Activated naive CD8-positive, alpha-beta T cell treated with anti-CD3 and anti-CD28 coated beads, Interleukin-2, amount 50 U/mL, for 16 hours (primary cell): ENCODE results near the gene RDX.
"Not testable (repeated sequence)": the region's sequence is repeated elsewhere in the genome, so short reads cannot be mapped to it uniquely, and the experiment has no call there.

Experiments used
- DNase-seq: peaks from one replicate; pipeline ENCODE4 v3.0.0-alpha.2; 2020; ENCODE audit warnings: low read depth, low spot score

The RDX gene

GRCh38 chr11:110200241-110200640 is 96.2 kb downstream of the RDX start:
- no peak for DNase-seq

- no peak for DNase-seq
These were observed 97.0 kb downstream of the RDX start for GRCh38 chr11:110199184-110199981.

GRCh38 chr11:110198031-110198729 is 98.2 kb downstream of the RDX start:
- no peak for DNase-seq

- DNase-seq = no peak
These were observed 99.5 kb downstream of the RDX start for GRCh38 chr11:110196884-110197420.

- DNase-seq = no peak
These were observed 100.1 kb downstream of the RDX start for GRCh38 chr11:110196241-110196754.

- not testable (repeated sequence) for DNase-seq
These were observed 102.1 kb downstream of the RDX start for GRCh38 chr11:110194211-110194766.

- DNase-seq = not testable (repeated sequence)
These were observed 103.7 kb downstream of the RDX start for GRCh38 chr11:110192604-110193282.

GRCh38 chr11:110190885-110191284 is 105.5 kb downstream of the RDX start:
- DNase-seq = no peak

- no peak for DNase-seq
These were observed 108.7 kb downstream of the RDX start for GRCh38 chr11:110187731-110188130.

- DNase-seq = no peak
These were observed 109.5 kb downstream of the RDX start for GRCh38 chr11:110186867-110187266.

- DNase-seq = no peak
These were observed 110.0 kb downstream of the RDX start for GRCh38 chr11:110186456-110186855.

- DNase-seq = no peak
These were observed 110.8 kb downstream of the RDX start for GRCh38 chr11:110185599-110185998.

- DNase-seq = no peak
These were observed 111.3 kb downstream of the RDX start for GRCh38 chr11:110185121-110185591.

GRCh38 chr11:110184456-110184855 is 112.0 kb downstream of the RDX start:
- no peak for DNase-seq

- DNase-seq = no peak
These were observed 113.5 kb downstream of the RDX start for GRCh38 chr11:110182886-110183285.

- no peak for DNase-seq
These were observed 117.3 kb downstream of the RDX start for GRCh38 chr11:110179064-110179463.

- no peak for DNase-seq
These were observed 119.3 kb downstream of the RDX start for GRCh38 chr11:110177086-110177456.

- DNase-seq = no peak
These were observed 119.9 kb downstream of the RDX start for GRCh38 chr11:110176366-110177085.

GRCh38 chr11:110174645-110175310 is 121.6 kb downstream of the RDX start:
- DNase-seq = no peak
